SU-DHL-6 (cell line): Measurements from ENCODE around the gene ACLY.

Source experiments
- H2AFZ ChIP-seq: fragments of 200-600 bp; sonication (generic); 2 replicates; pipeline ENCODE4 v1.6.1; 2014; ENCODE audit warnings: low read depth, mild to moderate bottlenecking, moderate library complexity, mixed read lengths, antibody characterized with exemption, low read length; ENCODE audit not compliant: severe bottlenecking
- H3F3A ChIP-seq: fragments of 200-600 bp; shearing (Covaris generic); 2 replicates; pipeline ENCODE4 v1.6.0; 2016; ENCODE audit warnings: antibody characterized with exemption, mild to moderate bottlenecking; ENCODE audit not compliant: insufficient read depth
- H3K27ac ChIP-seq: fragments of 200-600 bp; sonication (generic); 2 replicates; pipeline ENCODE4 v1.5.1; 2016; ENCODE audit warnings: low read depth, mild to moderate bottlenecking, low read length, moderate library complexity, mixed read lengths
- H3K27me3 ChIP-seq: fragments of 200-600 bp; sonication (generic), shearing (Covaris generic); 2 replicates; pipeline ENCODE4 v1.6.0; 2014; ENCODE audit warnings: mild to moderate bottlenecking, low read length
- H3K36me3 ChIP-seq: fragments of 200-600 bp; sonication (generic); 2 replicates; pipeline ENCODE4 v1.6.1; 2014; ENCODE audit warnings: mild to moderate bottlenecking, low read length, mixed read lengths
- H3K4me2 ChIP-seq: fragments of 300-600, 200-600 bp; shearing (Covaris generic), sonication (generic); 2 replicates; pipeline ENCODE4 v1.6.0; 2014; ENCODE audit warnings: low read length, low read depth, mild to moderate bottlenecking; ENCODE audit not compliant: poor library complexity, severe bottlenecking
- H3K4me3 ChIP-seq: fragments of 200-600 bp; sonication (generic); 2 replicates; pipeline ENCODE4 v1.5.1; 2014; ENCODE audit warnings: antibody characterized with exemption, low read length, mild to moderate bottlenecking, mixed read lengths; ENCODE audit not compliant: insufficient read depth, poor library complexity, severe bottlenecking
- H3K79me2 ChIP-seq: fragments of 200-600 bp; sonication (generic); 2 replicates; pipeline ENCODE4 v1.6.1; 2014; ENCODE audit warnings: mild to moderate bottlenecking, low read length, moderate library complexity; ENCODE audit not compliant: insufficient read depth
- H3K9ac ChIP-seq: fragments of 200-600 bp; sonication (generic); 2 replicates; pipeline ENCODE4 v1.7.0; 2014; ENCODE audit warnings: mild to moderate bottlenecking, low read length
- H3K9me2 ChIP-seq: fragments of 200-600 bp; sonication (generic); replicated peaks from 2 replicates; pipeline ENCODE4 v1.6.1; 2014; ENCODE audit warnings: low read length; ENCODE audit not compliant: insufficient read depth
- H3K9me3 ChIP-seq: fragments of 200-600 bp; sonication (generic); 2 replicates; pipeline ENCODE4 v1.6.1; 2014; ENCODE audit warnings: low read length, mixed read lengths; ENCODE audit not compliant: insufficient read depth
- H4K20me1 ChIP-seq: fragments of 200-600 bp; sonication (generic); 2 replicates; pipeline ENCODE4 v1.6.1; 2014; ENCODE audit warnings: low read depth, mild to moderate bottlenecking, antibody characterized with exemption, low read length, moderate library complexity, mixed read lengths
- CTCF ChIP-seq: fragments of 200-600 bp; sonication (generic); IDR thresholded peaks from one replicate; pipeline ENCODE4 v1.5.1; 2017; ENCODE audit warnings: antibody characterized with exemption, mild to moderate bottlenecking, low read length, moderate library complexity; ENCODE audit not compliant: insufficient read depth, poor library complexity, severe bottlenecking
- EZH2phosphoT487 ChIP-seq: fragments of 200-600 bp; sonication (generic), shearing (Covaris generic); conservative IDR thresholded peaks from 2 replicates; pipeline ENCODE4 v1.6.1; 2018; ENCODE audit warnings: mild to moderate bottlenecking, antibody characterized with exemption, low read length, moderate library complexity, mixed read lengths

The ACLY gene

DNA sequence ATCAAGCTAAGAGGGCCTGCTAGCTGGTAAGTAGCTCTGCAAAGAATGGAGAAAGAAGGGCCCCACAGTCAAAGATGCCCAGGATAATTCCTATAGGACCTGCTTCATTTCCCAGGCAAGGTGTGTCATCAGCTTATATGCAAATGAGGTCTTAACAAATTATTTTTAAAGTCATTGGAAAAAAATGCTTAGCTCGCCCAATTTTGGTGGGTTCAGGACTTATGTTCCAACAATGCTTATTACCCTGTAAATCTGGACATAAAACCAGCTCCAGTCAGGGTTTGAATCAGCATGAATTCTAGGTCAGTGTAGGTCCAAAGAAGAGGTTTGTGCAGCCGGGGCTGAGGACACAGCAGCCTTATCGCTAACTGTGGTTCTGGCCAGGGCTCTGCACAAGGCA, 25.4 kb downstream of the ACLY start:
- H3K4me2 ChIP-seq = no peak overlapping the region

GRCh38 chr17:41892021-41892376, 26.8 kb downstream of the ACLY start:
- no peaks in the 10 kb centered on the region for H3K27me3 ChIP-seq
- TF ChIP-seq EZH2phosphoT487 (no peak), CTCF (no peak)
- no peaks in the 10 kb centered on the region for H3K9me2 ChIP-seq
- H3K27ac ChIP-seq = no peak overlapping the region
- H3K79me2 ChIP-seq = no peaks in the 10 kb centered on the region
- H3K4me2 ChIP-seq = no peak overlapping the region
- no peak overlapping the region for H3K4me3 ChIP-seq
- H4K20me1 ChIP-seq = no peaks in the 10 kb centered on the region
- 0 out of 2 replicates have a peak, but pooled peaks cover 2% of the 10 kb centered on the region for H3F3A ChIP-seq
- H3K9ac ChIP-seq = no peak overlapping the region
- H3K9me3 ChIP-seq = no peaks in the 10 kb centered on the region
- peaks cover 15% of the 10 kb centered on the region for H3K36me3 ChIP-seq
- H2AFZ ChIP-seq = no peak overlapping the region

More for the DNA sequence above, 25.4 kb downstream of the ACLY start:
- Histone ChIP-seq H3K9ac (no peak overlapping the region), H3K27ac (no peak overlapping the region), H3K79me2 (no peaks in the 10 kb centered on the region), H3K9me3 (no peaks in the 10 kb centered on the region), H3F3A (0 out of 2 replicates have a peak, but pooled peaks cover 2% of the 10 kb centered on the region), H2AFZ (no peak overlapping the region), H3K27me3 (no peaks in the 10 kb centered on the region), H3K9me2 (no peaks in the 10 kb centered on the region), H3K36me3 (peaks cover 15% of the 10 kb centered on the region), H4K20me1 (no peaks in the 10 kb centered on the region), H3K4me3 (no peak overlapping the region)
- no peak for TF ChIP-seq CTCF
- no peak for TF ChIP-seq EZH2phosphoT487

- Histone ChIP-seq H3K79me2 (no peaks in the 10 kb centered on the region), H4K20me1 (no peaks in the 10 kb centered on the region)
These were observed 27.4 kb downstream of the ACLY start for GRCh38 chr17:41891135-41892020.

More at GRCh38 chr17:41891135-41892020, 27.4 kb downstream of the ACLY start:
- Histone ChIP-seq H3K9ac (no peak overlapping the region), H3K9me3 (no peaks in the 10 kb centered on the region), H3K9me2 (no peaks in the 10 kb centered on the region), H2AFZ (no peak overlapping the region), H3K27ac (no peak overlapping the region), H3F3A (0 out of 2 replicates have a peak, but pooled peaks cover 2% of the 10 kb centered on the region), H3K4me2 (no peak overlapping the region), H3K36me3 (peaks cover 15% of the 10 kb centered on the region), H3K4me3 (no peak overlapping the region), H3K27me3 (no peaks in the 10 kb centered on the region)
- TF ChIP-seq EZH2phosphoT487 (no peak), CTCF (no peak)
